Activated gamma-delta T cell treated with Interleukin-2 at 50 U/mL for 16 hours (primary cell): Measurements from ENCODE around the gene HEATR5A.
"Not testable (repeated sequence)": the region's sequence is repeated elsewhere in the genome, so short reads cannot be mapped to it uniquely, and the experiment has no call there.

Experiments
- DNase-seq: peaks from one replicate; pipeline ENCODE4 v3.0.0-alpha.2; 2020

The HEATR5A gene

GRCh38 chr14:31253746-31254471 is 166.4 kb downstream of the HEATR5A start:
- no peak for DNase-seq

DNA sequence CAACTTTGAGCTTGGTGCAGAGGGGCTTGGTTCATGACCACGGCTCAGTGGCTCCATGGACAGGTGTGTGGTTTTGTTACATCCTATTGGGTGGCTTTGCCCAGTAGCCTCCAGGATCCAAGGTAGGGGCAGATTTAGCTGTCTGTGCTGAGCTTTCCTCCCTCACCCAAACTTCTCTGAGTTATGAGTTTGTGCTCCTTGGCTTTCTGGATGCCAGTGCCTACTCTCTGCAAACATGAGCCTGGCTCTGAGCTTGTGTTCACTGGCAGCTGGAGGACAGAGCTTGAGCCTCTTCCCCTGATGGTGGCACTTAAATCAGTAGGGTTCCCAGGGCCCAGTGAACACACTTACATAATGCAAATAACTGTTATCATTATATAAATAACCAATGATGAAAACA is 167.5 kb downstream of the HEATR5A start:
- no peak for DNase-seq

- no peak for DNase-seq
Observed at GRCh38 chr14:31251028-31251958, 169.1 kb downstream of the HEATR5A start.

GRCh38 chr14:31244626-31245025 is 175.7 kb downstream of the HEATR5A start:
- DNase-seq, result no peak

DNA sequence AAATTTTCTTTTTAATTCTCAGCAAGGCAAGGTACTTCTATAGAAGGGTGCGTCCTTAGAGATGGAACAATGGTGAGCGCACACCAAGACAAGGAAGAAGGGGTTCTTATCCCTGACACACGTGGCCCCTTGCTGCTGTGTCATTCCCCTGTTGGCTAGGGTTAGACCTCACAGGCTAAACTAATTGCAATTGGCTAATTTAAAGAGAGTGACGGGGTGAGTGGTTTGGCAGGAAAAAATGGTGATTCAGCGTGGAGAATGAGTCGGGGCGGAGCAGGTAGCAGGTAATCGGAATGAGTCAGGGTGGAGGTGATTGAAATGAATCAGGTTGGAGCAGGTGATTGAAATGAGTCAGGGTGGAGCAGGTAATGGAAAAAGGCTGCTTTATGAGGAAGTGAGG is 176.5 kb downstream of the HEATR5A start:
- DNase-seq, result no peak

DNA sequence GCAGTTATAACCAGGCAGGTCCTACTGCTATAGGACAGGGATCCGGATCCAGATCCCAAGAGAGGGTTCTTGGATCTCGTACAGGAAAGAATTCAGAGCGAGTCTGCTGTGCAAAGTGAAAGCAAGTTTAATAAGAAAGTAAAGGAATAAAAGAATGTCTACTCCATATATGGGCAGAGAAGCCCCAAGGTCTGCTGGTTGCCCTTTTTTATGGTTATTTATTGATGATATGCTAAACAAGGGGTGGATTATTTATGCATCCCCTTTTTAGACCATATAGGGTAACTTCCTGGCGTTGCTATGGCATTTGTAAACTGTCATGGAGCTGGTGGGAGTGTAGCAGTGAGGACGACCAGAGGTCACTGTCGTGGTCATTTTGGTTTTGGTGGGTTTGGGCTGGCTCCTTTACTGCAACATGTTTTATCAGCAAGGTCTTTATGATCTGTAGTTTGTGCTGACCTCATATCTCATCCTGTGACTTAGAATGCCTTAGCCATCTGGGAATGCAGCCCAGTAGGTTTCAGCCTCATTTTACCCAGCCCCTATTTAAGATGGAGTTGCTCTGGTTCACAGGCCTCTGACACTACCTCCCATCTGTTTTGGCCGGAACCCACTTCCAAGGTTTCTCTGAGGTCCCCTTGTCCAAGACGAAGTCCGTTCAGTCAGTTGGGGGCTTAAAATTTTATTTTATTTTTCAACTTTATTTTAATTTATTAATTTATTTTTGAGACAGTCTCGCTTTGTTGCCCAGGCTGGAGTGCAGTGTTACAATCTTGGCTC is 178.0 kb downstream of the HEATR5A start:
- DNase-seq, result not testable (repeated sequence)
